Common myeloid progenitor, CD34-positive (primary cell): ENCODE data around the gene CLCN4.

Experiments
- CTCF ChIA-PET: fragments of 350-600 bp; sonication (Branson Sonifier 250); formaldehyde crosslinking; loops from one replicate; lab custom pipeline; 2021; ENCODE audit warnings: antibody characterized with exemption; lab: Charles Lee
- POLR2A ChIA-PET: fragments of 350-600 bp; sonication (Branson Sonifier 250); formaldehyde crosslinking; loops from one replicate; lab custom pipeline; 2021; ENCODE audit warnings: antibody characterized with exemption; lab: Charles Lee
- DNase-seq, 3 donors: peaks; one replicate each; pipeline versions ENCODE4 v3.0.0 to v3.0.0-alpha.2; 2013
- H3K27ac ChIP-seq, 2 experiments: 1 replicate in 1 of 2; 2 replicates in 1 of 2; pipeline ENCODE4 v1.7.0; 2013; ENCODE audit warnings: inconsistent platforms in 2 of 2, low read length in 2 of 2, mild to moderate bottlenecking in 2 of 2, low read depth in 1 of 2, moderate library complexity in 1 of 2; ENCODE audit not compliant: severe bottlenecking in 2 of 2, insufficient read depth in 1 of 2, poor library complexity in 1 of 2
- H3K27me3 ChIP-seq, 5 experiments: replicated peaks in 2 of 5; 1 replicate in 3 of 5; 2 replicates in 2 of 5; pipeline versions ENCODE4 v1.6.1 to v1.7.0; 2013; ENCODE audit warnings: low read length in 4 of 5, mild to moderate bottlenecking in 2 of 5, moderate library complexity in 2 of 5, inconsistent platforms in 1 of 5; ENCODE audit not compliant: insufficient read depth in 5 of 5, control insufficient read depth in 4 of 5
- H3K36me3 ChIP-seq, 4 experiments: 1 replicate in 2 of 4; 2 replicates in 2 of 4; pipeline versions ENCODE4 v1.6.1 to v1.7.0; 2013; ENCODE audit warnings: low read length in 3 of 4, control low read depth in 1 of 4, mild to moderate bottlenecking in 1 of 4; ENCODE audit not compliant: control insufficient read depth in 4 of 4, insufficient read depth in 4 of 4
- H3K4me1 ChIP-seq, 4 experiments: 1 replicate in 3 of 4; 2 replicates in 1 of 4; pipeline versions ENCODE4 v1.6.1 to v1.7.1; 2013; ENCODE audit warnings: low read length in 3 of 4, mild to moderate bottlenecking in 3 of 4, control low read depth in 1 of 4, inconsistent platforms in 1 of 4, moderate library complexity in 1 of 4; ENCODE audit not compliant: control insufficient read depth in 4 of 4, insufficient read depth in 4 of 4; ENCODE audit errors: control extremely low read depth in 1 of 4
- H3K4me3 ChIP-seq, 7 experiments: 1 replicate in 4 of 7; 2 replicates in 3 of 7; pipeline versions ENCODE4 v1.5.1 to v1.7.0; 2013; ENCODE audit warnings: mild to moderate bottlenecking in 7 of 7, low read length in 6 of 7, moderate library complexity in 6 of 7, inconsistent platforms in 2 of 7, low read depth in 2 of 7, control low read depth in 1 of 7; ENCODE audit not compliant: insufficient read depth in 4 of 7, control insufficient read depth in 1 of 7; ENCODE audit errors: extremely low read depth in 1 of 7
- H3K9me3 ChIP-seq, 5 experiments: 1 replicate in 4 of 5; 2 replicates in 1 of 5; pipeline versions ENCODE4 v1.6.1 to v1.7.1; 2013; ENCODE audit warnings: low read length in 4 of 5, mild to moderate bottlenecking in 2 of 5, inconsistent platforms in 1 of 5, low read depth in 1 of 5, moderate library complexity in 1 of 5; ENCODE audit not compliant: control insufficient read depth in 4 of 5, insufficient read depth in 2 of 5; ENCODE audit errors: control extremely low read depth in 1 of 5
- WGBS: methylation state at CpG from one replicate; pipeline ENCODE4 v1.1.5; 2013; ENCODE audit not compliant: insufficient coverage; 5-methylcytosine and 5-hydroxymethylcytosine counted together

Gene CLCN4

GRCh38 chrX:10184411-10184810 lies 27.6 kb downstream of the CLCN4 start:
- no peak for DNase-seq
- POLR2A ChIA-PET: no interaction called here
- H3K4me1 ChIP-seq: no peaks in the 10 kb centered on the region
- no peaks in the 10 kb centered on the region for H3K9me3 ChIP-seq
- no peak overlapping the region for H3K4me3 ChIP-seq
- no peaks in the 10 kb centered on the region for H3K36me3 ChIP-seq
- H3K27me3 ChIP-seq: peaks cover 0 to 12% (median 0%) of the 10 kb centered on the region in 5 experiments
- 100% methylated on average over 1 of the region's 2 CpGs for WGBS
- no peak overlapping the region for H3K27ac ChIP-seq
- CTCF ChIA-PET: no interaction called here

DNA sequence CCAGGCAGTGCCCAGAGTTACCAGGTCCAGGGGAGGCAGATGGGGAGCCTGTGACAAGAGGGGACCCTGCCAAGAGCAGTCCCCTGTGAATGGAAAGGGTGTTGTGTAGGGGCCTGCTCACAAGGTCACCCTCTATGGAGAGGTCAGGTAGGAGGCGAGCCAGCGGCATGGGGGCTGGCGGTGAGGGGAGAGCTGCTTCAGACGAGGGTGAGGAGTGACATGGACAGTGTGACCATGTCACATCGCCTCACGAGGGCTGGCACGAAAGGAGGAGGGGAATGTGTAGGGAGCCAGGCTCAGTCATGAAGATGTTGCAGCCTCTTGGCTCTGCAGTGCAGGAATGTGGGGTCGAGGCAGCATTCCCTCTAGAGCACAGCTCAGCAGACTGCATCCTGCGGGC lies 29.6 kb downstream of the CLCN4 start:
- CTCF ChIA-PET: interaction anchor here (0.6 to 1.9 kb wide), 2 partner anchors 65 to 412 kb away, joined by 3 to 8 read pairs; no protein-coding TSS in a partner anchor
- H3K9me3 ChIP-seq: no peaks in the 10 kb centered on the region
- 80% methylated on average over 9 of the region's 9 CpGs for WGBS
- POLR2A ChIA-PET: no interaction called here
- no peak overlapping the region for H3K27ac ChIP-seq
- H3K4me1 ChIP-seq: no peaks in the 10 kb centered on the region
- H3K27me3 ChIP-seq: peaks cover 0 to 12% (median 0%) of the 10 kb centered on the region in 5 experiments
- H3K4me3 ChIP-seq: no peak overlapping the region
- H3K36me3 ChIP-seq: no peaks in the 10 kb centered on the region
- DNase-seq: no peak

GRCh38 chrX:10187421-10187820 lies 30.6 kb downstream of the CLCN4 start:
- 91% methylated on average over 15 of the region's 15 CpGs for WGBS
- H3K27ac ChIP-seq: no peak overlapping the region
- no peaks in the 10 kb centered on the region for H3K4me1 ChIP-seq
- peaks cover 0 to 12% (median 0%) of the 10 kb centered on the region in 5 experiments for H3K27me3 ChIP-seq
- ChIA-PET CTCF (interaction anchor here (0.9 to 3.7 kb wide), 3 partner anchors 22 to 536 kb away, joined by 3 to 47 read pairs (median 8); no protein-coding TSS in a partner anchor), POLR2A (no interaction called here)
- no peaks in the 10 kb centered on the region for H3K36me3 ChIP-seq
- DNase-seq: no peak
- H3K9me3 ChIP-seq: no peaks in the 10 kb centered on the region
- no peak overlapping the region for H3K4me3 ChIP-seq

GRCh38 chrX:10189317-10190268 lies 32.8 kb downstream of the CLCN4 start:
- Histone ChIP-seq H3K36me3 (no peaks in the 10 kb centered on the region), H3K4me3 (no peak overlapping the region), H3K4me1 (no peaks in the 10 kb centered on the region), H3K9me3 (no peaks in the 10 kb centered on the region), H3K27me3 (peaks cover 0 to 16% (median 0%) of the 10 kb centered on the region in 5 experiments), H3K27ac (no peak overlapping the region)
- ChIA-PET POLR2A (no interaction called here), CTCF (interaction anchor here (0.8 to 3.7 kb wide), 24 partner anchors 9 to 953 kb away, joined by 3 to 47 read pairs (median 5); partner anchors contain the start of gene MID1)
- 27% methylated on average over 12 of the region's 16 CpGs for WGBS
- DNase-seq: peak; percentile 50 to 84 (median 77)

- Histone ChIP-seq H3K4me3 (no peak overlapping the region), H3K36me3 (no peaks in the 10 kb centered on the region), H3K9me3 (no peaks in the 10 kb centered on the region), H3K27ac (no peak overlapping the region), H3K4me1 (no peaks in the 10 kb centered on the region), H3K27me3 (peaks cover 0 to 16% (median 0%) of the 10 kb centered on the region in 5 experiments)
- peak; percentile 64 to 87 (median 85) for DNase-seq
- CTCF ChIA-PET: interaction anchor here (0.8 to 3.7 kb wide), 24 partner anchors 8 to 952 kb away, joined by 3 to 47 read pairs (median 5); partner anchors contain the start of gene MID1
- WGBS: 7% methylated on average over 3 of the region's 3 CpGs
- POLR2A ChIA-PET: no interaction called here
Observed at GRCh38 chrX:10190367-10190766, 33.6 kb downstream of the CLCN4 start.

GRCh38 chrX:10193587-10193986 lies 36.8 kb downstream of the CLCN4 start:
- ChIA-PET CTCF (interaction anchor here (1.1 to 1.5 kb wide), 2 partner anchors 576 to 926 kb away, joined by 3 to 5 read pairs; no protein-coding TSS in a partner anchor), POLR2A (no interaction called here)
- H3K4me3 ChIP-seq: no peak overlapping the region
- H3K4me1 ChIP-seq: no peaks in the 10 kb centered on the region
- DNase-seq: no peak
- H3K36me3 ChIP-seq: no peaks in the 10 kb centered on the region
- no peaks in the 10 kb centered on the region for H3K9me3 ChIP-seq
- peaks cover 0 to 4% (median 0%) of the 10 kb centered on the region in 5 experiments for H3K27me3 ChIP-seq
- no peak overlapping the region for H3K27ac ChIP-seq

- ChIA-PET POLR2A (no interaction called here), CTCF (no interaction called here)
- Histone ChIP-seq H3K4me1 (peaks cover 0 to 10% (median 9%) of the 10 kb centered on the region in 4 experiments), H3K36me3 (no peaks in the 10 kb centered on the region), H3K27me3 (peaks cover 0 to 4% (median 0%) of the 10 kb centered on the region in 5 experiments), H3K27ac (no peak overlapping the region), H3K4me3 (no peak overlapping the region), H3K9me3 (no peaks in the 10 kb centered on the region)
- WGBS: no CpG with 5 or more reads among the region's 4 CpGs
- no peak for DNase-seq
Observed at GRCh38 chrX:10195425-10195824, 38.6 kb downstream of the CLCN4 start.
